Activated T-cell treated with anti-CD3 and anti-CD28 coated beads, Interleukin-2, amount 50 U/mL, for 48 hours (primary cell): Measurements from ENCODE around the gene GJB5.

Experiments
- DNase-seq, 2 experiments: peaks; one replicate each; pipeline ENCODE4 v3.0.0-alpha.2; 2020

The GJB5 gene

GRCh38 chr1:34796990-34797389, 42.1 kb downstream of the GJB5 start:
- no peak for DNase-seq

DNA sequence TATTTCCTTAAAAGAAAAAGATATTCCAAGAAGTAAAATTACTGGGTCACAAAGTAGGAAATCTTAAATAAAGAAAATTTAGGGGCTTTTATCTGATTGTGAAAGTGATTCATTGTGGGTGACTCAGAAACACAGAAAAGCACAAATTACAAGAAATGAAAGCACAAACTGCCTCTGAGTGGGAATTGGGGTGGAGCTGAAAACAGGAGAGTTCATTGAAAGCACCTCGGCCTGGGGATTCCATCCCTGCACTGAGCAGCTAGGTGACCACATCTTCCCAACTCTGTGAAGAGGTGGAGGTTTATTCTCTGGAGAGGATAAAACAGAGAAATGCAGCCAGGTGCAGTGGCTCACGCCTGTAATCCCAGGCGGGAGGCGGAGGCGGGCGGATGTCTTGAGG, 45.4 kb downstream of the GJB5 start:
- DNase-seq: peak in 1 of 2 experiments; percentile 49

DNA sequence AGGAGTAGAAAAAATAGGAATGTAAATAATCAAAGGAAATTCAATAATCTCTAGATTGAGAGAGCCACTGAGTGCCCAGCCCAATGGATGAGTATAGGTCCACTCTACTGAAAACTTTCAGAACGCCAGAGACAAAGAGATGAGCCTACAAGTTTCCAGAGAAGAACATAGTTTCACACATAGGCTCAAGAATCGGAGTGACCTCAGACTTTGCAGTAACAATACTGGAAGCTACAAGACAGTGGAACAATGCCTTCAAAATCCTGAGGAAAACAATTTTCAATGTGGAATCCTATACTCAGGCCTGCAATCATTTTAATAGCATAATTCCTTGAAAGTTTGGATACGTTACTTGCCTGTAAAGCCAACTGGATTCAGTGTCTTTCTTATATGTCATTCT, 48.9 kb downstream of the GJB5 start:
- no peak for DNase-seq

DNA sequence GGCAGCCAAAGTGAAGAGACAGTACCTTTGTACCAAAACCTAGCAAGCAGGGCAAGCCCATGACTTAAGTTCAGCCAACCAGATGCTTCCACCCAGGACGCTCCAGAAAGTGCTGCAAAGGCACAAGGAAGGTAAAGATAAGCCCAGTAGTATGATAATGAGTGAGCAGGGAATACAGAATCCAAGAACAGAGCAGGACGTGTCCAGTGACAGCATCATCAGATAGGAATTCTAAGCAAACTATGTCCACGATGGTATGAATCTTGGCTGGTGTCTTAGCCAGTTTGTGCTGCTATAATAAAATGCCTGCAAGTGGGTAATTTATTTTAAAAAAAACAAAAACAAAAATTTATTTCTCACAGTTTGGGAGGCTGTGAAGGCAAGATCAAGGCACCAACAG, 51.5 kb downstream of the GJB5 start:
- no peak for DNase-seq
